HG03025 (cell line): Measurements from ENCODE around the gene AFF2.

ENCODE experiments used
- ATAC-seq: cut with Tn5 transposase; IDR thresholded peaks from one replicate; pipeline ENCODE4 v1.9.1; 2021; ENCODE audit warnings: mild to moderate bottlenecking, moderate library complexity; ENCODE audit not compliant: unreplicated experiment, low FRiP score

AFF2 gene

DNA sequence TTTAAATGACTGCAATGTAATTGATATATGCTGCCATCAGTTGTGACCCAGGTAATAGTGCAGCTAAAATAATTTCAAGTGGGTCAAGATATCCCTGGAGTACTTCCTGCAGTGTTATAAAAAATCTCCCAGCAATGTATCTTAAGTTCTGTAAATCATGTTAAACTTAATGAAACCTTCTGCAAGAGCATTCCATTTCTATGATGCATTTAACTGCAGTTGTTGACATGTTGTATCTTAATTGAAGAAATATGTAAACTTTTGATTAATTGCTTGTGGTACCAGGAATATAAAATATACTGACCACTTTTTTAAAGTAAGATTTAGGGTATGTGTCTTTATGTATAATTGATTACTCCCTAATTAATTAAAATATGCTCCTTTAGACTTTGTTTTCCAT, 213.6 kb downstream of the AFF2 start:
- ATAC-seq = no peak

DNA sequence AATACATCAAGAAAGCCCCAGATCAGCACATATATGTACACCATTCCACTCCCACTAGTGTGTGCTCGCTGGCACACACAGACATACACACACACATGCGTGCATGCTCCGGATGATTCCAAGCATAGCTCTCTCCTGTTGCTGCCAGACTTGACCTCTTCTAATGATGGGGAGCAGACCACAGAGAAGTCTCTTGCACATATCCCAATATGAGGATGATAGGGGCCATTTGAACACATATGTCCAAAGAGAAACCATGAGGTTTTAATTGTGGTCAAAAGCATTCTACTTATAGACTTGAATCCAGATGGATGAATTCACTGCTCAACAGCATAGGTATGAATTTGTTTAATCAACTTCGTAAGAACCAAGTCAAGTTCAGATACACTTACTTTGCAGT, 214.9 kb downstream of the AFF2 start:
- no peak for ATAC-seq

DNA sequence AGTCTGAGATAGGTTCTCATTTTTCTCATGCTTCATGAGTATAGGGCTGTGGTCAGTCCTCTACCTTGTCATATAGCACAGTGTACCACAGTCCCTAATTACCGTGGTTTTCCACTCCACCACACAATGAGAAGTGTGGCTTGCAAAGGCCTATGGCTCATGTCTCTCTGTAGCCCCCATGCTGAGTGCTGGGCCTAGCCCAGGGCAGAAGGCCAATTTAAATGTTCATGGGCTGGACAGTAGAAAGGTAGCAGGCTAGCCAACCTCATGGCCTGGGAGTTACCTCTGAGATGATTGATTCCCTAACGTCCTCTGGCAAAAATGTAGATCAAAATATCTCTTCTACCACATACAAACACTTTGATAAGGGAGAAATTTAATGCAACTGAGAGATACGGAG, 222.5 kb downstream of the AFF2 start:
- no peak for ATAC-seq

DNA sequence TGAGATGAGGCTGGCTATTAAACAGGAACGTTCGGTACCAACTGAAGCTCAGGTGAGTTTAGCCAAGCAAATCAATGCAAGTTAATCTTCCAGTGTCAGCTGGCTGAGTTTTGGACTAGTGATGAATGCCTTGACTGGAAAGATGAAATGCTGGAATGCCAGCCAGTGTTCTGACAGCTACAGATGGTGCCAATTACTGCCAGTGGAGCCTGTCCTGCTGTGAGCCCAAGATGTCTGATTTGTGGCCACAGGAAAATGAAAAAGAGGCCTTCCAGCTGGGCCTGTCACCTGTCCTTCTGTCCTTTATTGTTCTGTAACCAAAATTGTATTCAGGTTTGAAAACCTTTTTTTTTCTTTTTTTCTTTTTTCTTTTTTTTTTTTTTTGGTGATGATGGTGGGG, 223.1 kb downstream of the AFF2 start:
- no peak for ATAC-seq

DNA sequence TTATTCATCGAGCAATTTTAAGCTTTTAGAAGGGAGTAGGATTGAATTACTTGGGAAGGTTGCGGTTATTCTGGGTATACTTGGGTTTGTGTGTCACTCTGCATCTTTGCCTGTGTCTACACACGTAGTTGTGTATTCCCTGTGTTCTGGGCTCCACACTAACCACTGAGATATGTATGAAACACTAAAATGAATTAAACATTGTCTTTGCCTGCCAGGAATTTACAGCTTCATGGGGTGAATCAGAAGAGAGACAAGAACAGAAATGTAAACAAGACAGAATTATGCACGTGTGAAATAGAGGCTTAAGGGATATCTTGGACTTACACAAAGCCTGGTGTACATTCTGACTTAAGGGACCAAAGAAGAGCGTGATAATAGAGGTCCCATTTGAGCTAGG, 228.5 kb downstream of the AFF2 start:
- ATAC-seq = no peak

DNA sequence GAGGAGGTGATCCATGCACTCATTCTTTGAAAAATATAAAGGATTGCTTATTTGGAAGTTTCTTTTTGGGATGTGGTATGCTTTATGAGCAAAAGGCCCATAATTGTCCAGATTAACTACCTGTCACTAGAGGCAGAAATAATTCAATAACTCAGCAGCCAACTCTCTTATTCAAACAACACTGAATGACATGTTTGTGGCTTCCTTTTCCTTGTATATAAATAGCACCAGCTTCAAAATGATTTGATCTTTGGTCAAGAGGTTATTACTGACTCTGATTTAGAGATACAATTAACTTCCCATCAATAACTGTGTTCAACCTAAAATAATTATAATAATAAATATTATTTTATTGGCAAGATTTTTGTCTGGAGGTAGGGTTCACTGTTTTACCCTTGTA, 232.3 kb downstream of the AFF2 start:
- ATAC-seq = no peak

DNA sequence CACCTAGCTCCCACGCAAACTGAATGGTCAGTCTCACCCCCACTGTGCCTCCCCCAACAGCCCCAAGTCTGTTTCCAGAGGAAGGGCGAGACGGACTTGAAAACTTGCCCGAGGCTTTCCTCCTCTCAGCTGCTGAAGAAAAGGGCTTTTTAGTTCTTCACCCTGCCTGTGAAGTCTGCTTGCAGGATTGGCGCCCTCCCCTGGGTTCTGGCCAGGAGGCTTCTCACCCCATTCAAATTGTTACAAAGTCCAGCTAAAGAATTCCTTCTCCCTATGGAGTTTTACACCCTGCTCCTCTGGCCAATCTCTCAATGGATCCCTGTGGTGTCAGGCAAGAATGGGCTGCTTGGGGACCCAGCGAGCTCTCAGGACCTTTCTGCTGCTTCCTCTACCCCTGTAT, 241.0 kb downstream of the AFF2 start:
- ATAC-seq = no peak

DNA sequence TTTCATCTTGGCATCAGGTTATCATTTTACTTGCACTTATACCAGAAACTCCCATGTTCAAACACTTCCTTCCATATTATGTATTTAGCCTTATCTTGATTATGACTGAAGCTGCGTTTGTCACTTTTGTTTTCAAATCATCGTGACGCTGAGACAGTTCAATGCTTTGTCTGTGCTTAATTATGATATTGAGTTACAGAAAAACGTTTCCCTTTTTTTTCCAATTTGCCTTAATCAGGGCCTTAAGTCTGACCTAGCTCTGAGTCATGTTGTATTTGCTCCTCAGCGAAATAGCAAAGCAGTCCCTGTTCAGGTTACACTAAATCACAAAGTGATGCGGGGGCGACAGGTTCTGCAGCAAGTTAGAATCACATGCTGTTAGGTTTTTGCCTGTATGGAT, 254.7 kb downstream of the AFF2 start:
- no peak for ATAC-seq

DNA sequence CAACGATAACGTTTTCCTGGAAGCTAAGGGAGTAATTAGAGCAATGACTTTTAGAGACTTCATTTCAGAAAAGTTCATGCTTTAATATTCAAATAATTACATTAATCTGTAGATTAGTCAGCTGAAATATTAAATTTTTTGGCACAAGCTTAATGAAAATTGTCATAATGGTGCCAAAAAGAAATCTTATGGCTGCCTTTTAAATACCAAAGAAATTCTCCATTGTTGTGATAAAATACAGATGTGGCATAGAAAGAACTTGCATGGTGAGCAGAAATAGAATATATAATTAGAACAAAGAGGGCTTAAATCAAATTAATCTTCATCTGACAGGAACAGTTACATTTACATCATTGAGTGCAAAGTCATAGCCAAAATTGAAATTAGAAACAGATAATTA, 263.5 kb downstream of the AFF2 start:
- no peak for ATAC-seq

DNA sequence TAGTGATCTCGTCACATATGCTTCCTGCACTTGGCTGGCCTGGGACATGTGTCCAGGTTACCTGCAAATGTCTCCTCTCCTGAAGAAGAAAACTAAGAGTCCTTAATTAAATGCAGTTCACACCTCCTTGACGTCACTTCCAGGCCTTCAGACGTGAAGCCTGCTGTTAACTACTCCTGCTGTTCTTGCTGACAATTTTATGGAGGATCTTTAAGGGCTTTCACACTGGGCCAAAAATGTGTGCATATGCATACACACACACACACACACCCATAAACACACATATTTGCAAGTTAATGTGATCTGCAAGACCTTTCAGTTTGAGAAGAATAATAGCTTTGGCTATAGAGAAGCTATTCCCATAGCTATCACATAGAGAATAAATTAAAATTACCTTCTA, 267.9 kb downstream of the AFF2 start:
- ATAC-seq = no peak

DNA sequence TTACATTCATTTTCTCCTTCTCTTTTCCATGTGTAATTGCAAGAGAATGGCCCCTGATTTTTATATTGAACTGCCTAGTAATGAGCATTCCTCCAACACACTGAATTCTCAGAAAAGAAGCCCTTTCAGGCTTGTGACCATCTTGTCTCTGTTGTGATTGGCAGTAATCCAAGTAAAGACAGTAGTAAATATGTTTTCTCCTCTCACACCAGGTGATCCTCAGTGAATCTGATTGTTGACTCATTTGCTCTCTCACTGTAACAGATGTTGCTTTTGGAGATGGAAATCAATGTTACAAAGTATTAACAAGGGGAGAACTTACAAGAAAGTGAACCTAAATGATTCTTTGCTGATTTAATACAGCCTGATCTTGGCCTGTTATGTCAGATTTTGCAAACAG, 271.0 kb downstream of the AFF2 start:
- no peak for ATAC-seq

DNA sequence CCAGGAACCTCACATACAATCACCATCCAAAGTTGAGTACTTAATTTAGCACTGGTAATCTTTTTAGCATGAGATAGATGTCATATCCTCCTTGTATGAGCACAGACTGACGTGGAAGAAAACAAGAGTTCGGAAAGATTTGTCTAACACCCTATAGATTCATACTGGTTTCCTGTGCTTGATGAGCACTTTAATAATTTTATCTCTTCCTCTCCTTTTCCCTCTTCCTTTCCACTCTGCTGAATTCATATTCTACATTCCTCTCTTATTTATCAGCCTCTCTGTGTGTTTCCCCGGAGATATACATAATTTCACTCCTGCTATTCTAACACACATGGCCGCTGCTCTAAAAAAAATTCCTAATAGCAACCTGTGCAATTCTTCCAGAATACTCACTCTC, 273.9 kb downstream of the AFF2 start:
- no peak for ATAC-seq

DNA sequence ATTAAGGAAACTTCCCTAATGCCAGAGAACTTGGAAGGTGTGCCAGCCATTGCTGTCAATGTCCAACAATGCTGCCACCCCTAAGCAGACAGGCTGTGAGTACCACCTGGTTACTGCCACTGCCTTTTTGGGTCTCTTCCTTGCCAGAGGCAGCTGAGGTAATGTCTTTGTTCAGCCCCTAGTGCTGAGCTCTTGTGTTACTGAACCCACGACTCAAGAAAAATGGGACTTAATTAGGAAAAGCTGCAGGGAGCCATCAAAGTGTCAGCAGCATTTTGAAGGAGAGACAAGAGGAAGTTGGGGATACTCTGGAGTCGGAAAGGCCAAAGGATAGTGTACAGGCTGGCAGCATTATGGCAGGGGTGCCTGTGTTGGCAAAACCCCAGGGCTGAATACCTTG, 283.7 kb downstream of the AFF2 start:
- ATAC-seq = no peak

DNA sequence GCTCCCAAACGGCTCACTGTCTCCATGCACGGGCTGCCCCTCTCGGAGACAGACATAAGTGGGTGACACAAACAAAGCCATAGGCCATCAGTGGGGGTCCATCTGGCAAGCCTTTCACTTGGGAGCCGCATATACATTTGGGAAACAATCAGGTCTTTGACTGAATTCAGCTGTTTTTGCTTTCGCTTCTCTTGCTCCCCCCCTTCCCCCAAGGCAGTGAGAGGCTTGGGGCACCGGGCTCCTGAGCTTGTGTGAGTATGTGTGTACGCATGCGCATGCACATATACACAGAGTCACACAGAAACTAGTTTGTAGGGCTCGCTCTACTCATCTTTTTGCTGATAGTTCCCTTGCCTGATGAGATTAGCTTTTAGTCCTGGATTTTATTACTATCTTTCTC, 284.4 kb downstream of the AFF2 start:
- no peak for ATAC-seq

DNA sequence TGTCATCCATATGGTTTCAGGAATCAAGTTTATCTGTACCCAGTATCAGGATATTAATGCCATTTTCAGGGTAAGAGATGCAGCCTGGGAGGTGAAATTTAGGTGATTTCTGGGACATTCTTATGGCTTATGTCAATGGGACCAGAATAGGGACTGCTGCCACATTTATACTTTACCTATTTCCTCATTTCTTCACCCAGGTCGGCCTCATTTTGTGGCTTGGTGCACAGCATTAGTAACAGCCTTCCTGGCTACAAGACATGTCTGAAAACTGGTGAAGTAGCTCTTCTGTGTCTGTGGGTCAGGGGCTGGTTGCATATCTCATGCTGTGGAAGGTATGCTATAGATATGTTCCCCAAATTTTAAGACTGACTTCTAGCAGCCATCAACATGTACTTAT, 284.8 kb downstream of the AFF2 start:
- no peak for ATAC-seq

DNA sequence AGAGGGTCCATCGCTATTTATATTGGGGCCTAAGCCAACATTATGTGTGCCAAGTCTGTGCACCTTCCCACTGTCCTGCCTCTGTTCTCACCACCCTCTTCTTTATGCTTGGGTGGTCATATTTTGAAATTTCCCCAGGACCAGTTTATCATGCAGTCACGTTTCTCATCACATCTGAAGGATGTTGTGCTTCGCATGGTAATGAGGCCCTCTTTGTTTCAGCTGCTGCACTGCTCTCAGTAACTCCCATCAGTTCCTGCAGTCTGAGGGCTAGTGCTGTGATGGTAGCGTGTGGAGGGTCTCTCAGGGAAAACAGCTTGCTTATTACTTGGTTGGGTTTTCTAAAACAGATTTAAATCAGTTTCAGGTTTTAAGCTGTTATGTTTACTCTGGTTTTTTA, 288.0 kb downstream of the AFF2 start:
- ATAC-seq = no peak

DNA sequence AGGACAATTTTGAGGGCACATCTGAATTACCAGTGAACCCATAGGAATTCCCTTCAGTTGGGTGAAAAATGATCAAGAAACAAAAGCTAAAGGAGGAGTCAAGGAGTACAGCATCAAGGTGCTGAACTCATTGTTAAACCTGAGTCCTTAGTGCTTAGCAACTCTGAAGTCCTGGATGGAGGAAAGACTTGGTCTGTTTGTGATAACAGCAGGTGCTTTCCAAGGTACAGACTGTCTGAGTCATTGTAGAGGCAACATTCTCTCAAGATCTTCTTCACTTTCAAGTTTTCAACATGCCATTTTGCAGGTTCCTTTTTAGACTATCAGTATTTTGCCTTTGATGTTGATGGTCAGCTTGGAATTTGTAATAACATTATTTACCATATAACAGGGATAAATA, 293.9 kb downstream of the AFF2 start:
- ATAC-seq = no peak

DNA sequence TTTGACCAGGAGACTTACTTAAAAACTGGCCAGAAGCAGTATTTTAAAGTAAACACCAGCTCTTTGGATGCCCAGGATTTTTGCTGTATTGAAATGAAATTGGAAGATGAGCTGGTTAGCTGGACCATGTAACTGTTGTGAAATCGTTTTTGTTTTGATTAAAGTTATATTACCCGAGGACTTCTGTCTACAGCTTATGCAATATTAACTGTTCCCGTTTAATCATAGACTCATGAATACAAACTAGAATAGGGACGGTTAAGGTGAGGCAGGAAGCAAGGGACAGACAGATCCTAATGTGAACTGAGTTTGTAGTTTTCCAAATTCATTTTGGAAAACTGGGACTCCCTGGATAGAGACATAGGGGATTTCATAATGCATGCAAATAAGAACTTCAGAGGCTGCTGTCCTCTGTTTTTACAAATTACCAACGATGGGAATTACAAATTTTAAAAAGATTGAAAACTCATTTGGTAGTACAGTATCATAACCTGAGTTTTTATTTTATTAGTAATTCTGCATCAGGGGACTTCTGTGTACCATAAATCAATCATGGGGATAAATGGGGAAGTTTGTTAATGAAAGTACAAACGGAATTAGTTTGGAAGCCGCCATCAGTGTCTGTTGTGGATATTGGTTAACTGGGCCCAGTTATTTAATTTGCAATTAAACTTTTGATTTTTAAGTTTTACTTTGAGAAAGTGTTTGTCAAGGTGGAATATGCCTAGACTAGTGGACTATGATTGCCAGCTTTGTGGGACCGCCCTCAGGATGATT, 304.4 kb downstream of the AFF2 start:
- no peak for ATAC-seq

DNA sequence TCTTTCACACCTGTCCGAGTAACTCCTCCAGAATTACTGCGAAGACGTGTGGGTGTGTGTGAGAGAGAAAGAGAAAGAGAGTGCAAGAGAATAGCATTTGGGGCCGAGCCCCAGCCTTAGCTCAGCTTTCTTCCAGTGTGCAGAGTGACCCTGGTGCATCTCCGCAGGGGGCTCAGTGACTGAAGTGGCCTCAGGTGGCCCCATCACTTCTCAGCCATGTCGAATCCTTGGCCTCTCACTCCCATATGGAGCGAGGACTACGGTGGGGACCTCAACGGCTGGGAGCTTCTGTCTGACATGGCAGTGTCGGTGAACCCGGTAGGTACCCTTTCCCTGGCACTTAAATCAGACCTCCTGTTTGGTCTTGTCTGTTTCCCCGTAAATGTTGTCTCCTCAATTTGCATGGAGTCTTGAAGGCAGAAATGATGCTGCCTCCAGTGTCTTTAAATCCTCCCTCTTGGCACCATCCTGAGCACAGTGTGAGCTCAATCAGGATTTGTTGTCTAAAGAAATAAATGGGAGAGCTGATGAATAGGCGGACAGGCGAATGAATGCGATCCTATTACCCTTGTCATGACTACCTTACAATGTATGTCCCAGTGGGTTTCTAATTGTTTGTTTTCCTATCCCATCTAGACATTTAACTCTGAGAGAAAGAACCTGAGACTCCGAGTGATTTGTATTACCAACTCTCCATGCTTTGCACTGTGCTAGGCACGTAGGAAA, 305.9 kb downstream of the AFF2 start:
- no peak for ATAC-seq

DNA sequence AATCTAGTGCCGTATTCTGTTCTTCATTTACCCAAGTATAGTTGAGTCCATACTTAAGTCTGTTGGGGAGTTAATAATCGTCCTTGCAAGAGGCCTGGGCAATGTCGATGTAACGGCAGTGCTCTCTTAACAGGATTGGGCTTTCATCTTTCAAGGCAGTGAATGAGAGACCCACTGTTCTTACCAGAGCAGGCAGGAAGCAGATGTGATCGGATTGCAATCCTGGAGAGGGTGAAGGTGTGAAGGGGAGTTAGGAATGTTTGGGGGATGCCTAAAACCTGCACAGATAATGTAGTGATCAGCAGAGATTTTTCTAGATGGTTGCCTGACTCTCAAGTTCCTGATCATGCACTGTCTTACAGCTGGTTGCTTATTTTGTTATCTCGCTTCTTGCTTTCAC, 308.4 kb downstream of the AFF2 start:
- ATAC-seq = no peak

DNA sequence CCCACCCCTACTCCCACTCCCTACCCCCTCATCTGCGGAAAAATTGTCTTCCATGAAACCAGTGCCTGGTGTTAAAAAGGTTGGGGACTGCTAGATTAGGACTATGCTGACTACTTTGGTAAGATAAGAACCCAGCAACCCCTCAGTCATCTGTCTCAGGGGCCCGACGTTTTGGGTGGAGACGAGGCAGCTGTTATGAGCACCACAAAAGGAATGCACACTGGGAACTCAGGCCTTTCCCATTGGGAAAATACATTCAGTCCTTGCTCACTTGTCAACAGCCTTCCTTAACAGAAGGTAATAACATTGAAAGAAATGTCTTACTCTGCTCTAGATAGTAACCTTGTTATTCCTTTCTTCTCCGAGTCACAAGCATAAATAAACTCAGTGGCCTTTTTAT, 310.8 kb downstream of the AFF2 start:
- no peak for ATAC-seq

DNA sequence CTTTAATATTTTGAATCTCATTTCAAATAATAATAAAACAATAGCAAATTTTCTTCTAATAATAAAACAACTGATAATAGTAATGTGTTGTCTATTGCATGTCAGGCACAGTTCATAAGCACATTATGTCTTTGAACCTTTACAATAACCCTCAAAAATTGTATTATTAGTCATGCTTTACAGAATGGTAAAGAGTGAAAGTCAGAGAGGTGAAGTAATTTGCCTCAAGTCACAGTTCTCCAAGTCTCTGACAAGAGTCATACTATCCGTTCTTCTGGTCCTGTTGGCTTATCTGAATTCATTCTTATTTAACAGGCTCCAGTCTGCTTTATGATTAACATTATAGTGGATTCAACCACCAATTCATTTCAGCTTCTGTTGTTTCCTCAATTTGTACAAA, 313.0 kb downstream of the AFF2 start:
- no peak for ATAC-seq
